ENCODE data around the gene DGKQ. TPM values are rescaled to one million over a fixed set of nuclear protein-coding genes. Genes with fewer than 3 reads are reported as not detected.

Gene DGKQ
- total and polyA plus RNA-seq, 2 of the 8 experiments (the other 6 are each of a cell fraction or from before 2014, with no cell fraction given): 7.3 to 9.7 TPM

- FAIRE-seq (no peak), DNase-seq (ENCODE audit: low read depth in 1 of 2, low spot score in 2 of 2) (no peak)
- Histone ChIP-seq H2BK5ac (ENCODE audit: low read depth, low read length) (no peak overlapping the region), H3K9me3 (ENCODE audit: insufficient read depth in 2 of 2, low read depth in 1 of 2, low read length in 1 of 2) (peaks cover 5 to 8% of the 10 kb centered on the region in 2 experiments; a peak in 1 of 4 replicates), H2BK120ac (replicated peaks; ENCODE audit: low read depth, low read length) (no peak overlapping the region), H4K91ac (replicated peaks; ENCODE audit: insufficient read length, low read length) (no peak overlapping the region), H3K4me1 (replicated peaks in 1 of 4; ENCODE audit: control insufficient read depth in 3 of 4, insufficient read depth in 4 of 4, low read length in 3 of 4) (peaks cover 0 to 9% (median 4%) of the 10 kb centered on the region in 4 experiments; a peak in 3 of 7 replicates), H3K36me3 (ENCODE audit: control insufficient read depth in 2 of 4, insufficient read depth in 4 of 4, low read length in 3 of 4) (no peaks in the 10 kb centered on the region), H2AK5ac (ENCODE audit: low read depth, low read length) (no peak overlapping the region), H2AFZ (ENCODE audit: low read length) (no peak overlapping the region), H3K79me2 (ENCODE audit: control insufficient read depth in 1 of 2, insufficient read depth in 2 of 2, low read length in 2 of 2) (no peaks in the 10 kb centered on the region), H3K9ac (replicated peaks in 1 of 4; ENCODE audit: extremely low read depth in 1 of 4, low read depth in 3 of 4, low read length in 3 of 4) (no peak overlapping the region), H2BK20ac (ENCODE audit: low read length) (no peak overlapping the region), H3K23ac (ENCODE audit: insufficient read length) (no peak overlapping the region), H4K8ac (ENCODE audit: extremely low read depth, insufficient read depth, low read length) (no peak overlapping the region), H3K23me2 (ENCODE audit: low read depth, low read length) (peaks cover 12% of the 10 kb centered on the region; the same call in 1 of the 2 replicates), H3K79me1 (ENCODE audit: low read depth, low read length) (no peaks in the 10 kb centered on the region), H2BK12ac (ENCODE audit: low read depth, low read length) (no peak overlapping the region), H3K27me3 (replicated peaks in 1 of 4; ENCODE audit: control insufficient read depth in 3 of 4, extremely low read depth in 1 of 4, insufficient read depth in 3 of 4, low read length in 3 of 4) (peaks cover 9 to 45% (median 35%) of the 10 kb centered on the region in 4 experiments; a peak in 6 of 7 replicates), H3K4ac (replicated peaks; ENCODE audit: insufficient read length, low read depth, low read length) (no peak overlapping the region), H2BK15ac (ENCODE audit: low read length) (no peak overlapping the region), H3K27ac (ENCODE audit: low read depth, low read length) (no peak overlapping the region), H3K18ac (ENCODE audit: extremely low read depth, low read length) (no peak overlapping the region), H3K4me2 (ENCODE audit: insufficient read depth in 1 of 2, low read depth in 2 of 2, low read length in 2 of 2) (no peak overlapping the region), H3K56ac (replicated peaks; ENCODE audit: insufficient read length, low read depth, low read length) (no peak overlapping the region), H4K5ac (ENCODE audit: insufficient read length, low read depth, low read length) (no peak overlapping the region), H4K20me1 (replicated peaks in 1 of 2; ENCODE audit: control insufficient read depth in 1 of 2, insufficient read depth in 2 of 2, low read length in 2 of 2) (peaks cover 6 to 21% of the 10 kb centered on the region in 2 experiments), H3K14ac (ENCODE audit: insufficient read length) (no peak overlapping the region), H3K4me3 (ENCODE audit: extremely low read depth in 1 of 4, insufficient read depth in 2 of 4, low read depth in 3 of 4, low read length in 4 of 4) (no peak overlapping the region)
- 92% methylated on average over 23 of the region's 25 CpGs; no CpG with 5 or more reads in 1 of the 2 experiments for WGBS, 2 experiments (ENCODE audit: extremely low coverage in 1 of 2, insufficient coverage in 1 of 2, insufficient read length in 1 of 2, insufficient replicate concordance in 2 of 2, low coverage in 1 of 2, low lambda C conversion rate in 2 of 2, missing lambda C conversion rate in 1 of 2)
- ChIA-PET CTCF (ENCODE audit: partially characterized antibody) (interaction anchor here (0.9 to 1.1 kb wide), 2 partner anchors 17 to 44 kb away, joined by 3 to 4 read pairs; partner anchors contain the start of gene IDUA), POLR2A (ENCODE audit: partially characterized antibody) (no interaction called here)
- no peak for TF ChIP-seq BCL11A (IDR thresholded peaks at IDR 0.05; ENCODE audit: low read depth in 2 of 2, low read length in 2 of 2)
- no peak for TF ChIP-seq NRF1 (IDR thresholded peaks at IDR 0.05; ENCODE audit: low read depth, low read length)
- no peak for TF ChIP-seq SIN3A (conservative IDR thresholded peaks at IDR 0.05 in 1 of 2, IDR thresholded peaks at IDR 0.05 in 1 of 2; ENCODE audit: low read depth in 1 of 2, low read length in 2 of 2)
- no peak for TF ChIP-seq MAFK (IDR thresholded peaks at IDR 0.05; ENCODE audit: low read depth, low read length)
- TF ChIP-seq TEAD4 (IDR thresholded peaks at IDR 0.05; ENCODE audit: low read depth, low read length): no peak
- TF ChIP-seq MAX (IDR thresholded peaks at IDR 0.05): no peak
- TF ChIP-seq CEBPB (IDR thresholded peaks at IDR 0.05; ENCODE audit: low read depth, low read length): no peak
- no peak for TF ChIP-seq SAP30 (IDR thresholded peaks at IDR 0.05; ENCODE audit: insufficient read depth, insufficient replicate concordance, low read length)
- TF ChIP-seq TBP (IDR thresholded peaks at IDR 0.05; ENCODE audit: low read depth, low read length): no peak
- TF ChIP-seq SP2 (IDR thresholded peaks at IDR 0.05; ENCODE audit: low read length): no peak
- TF ChIP-seq RNF2 (IDR thresholded peaks at IDR 0.05; ENCODE audit: borderline replicate concordance, low read depth, low read length, missing control alignments, poor library complexity, severe bottlenecking): no peak
- no peak for TF ChIP-seq FOSL1 (IDR thresholded peaks at IDR 0.05; ENCODE audit: insufficient read depth, low read depth, low read length)
Observed at GRCh38 chr4:970046-970745, 3.2 kb downstream of the DGKQ start.

Measured in H1 (cell line).